GM12874 (cell line): ENCODE data around the gene DST.

ENCODE experiments used
- TF ChIP-seq, protein P1 (sequence below): IDR thresholded peaks from 2 replicates; pipeline ENCODE4 v1.5.1; 2011; ENCODE audit warnings: low read depth, mild to moderate bottlenecking, control low read depth, low read length, moderate library complexity; ENCODE audit not compliant: insufficient read depth

Gene DST

DNA sequence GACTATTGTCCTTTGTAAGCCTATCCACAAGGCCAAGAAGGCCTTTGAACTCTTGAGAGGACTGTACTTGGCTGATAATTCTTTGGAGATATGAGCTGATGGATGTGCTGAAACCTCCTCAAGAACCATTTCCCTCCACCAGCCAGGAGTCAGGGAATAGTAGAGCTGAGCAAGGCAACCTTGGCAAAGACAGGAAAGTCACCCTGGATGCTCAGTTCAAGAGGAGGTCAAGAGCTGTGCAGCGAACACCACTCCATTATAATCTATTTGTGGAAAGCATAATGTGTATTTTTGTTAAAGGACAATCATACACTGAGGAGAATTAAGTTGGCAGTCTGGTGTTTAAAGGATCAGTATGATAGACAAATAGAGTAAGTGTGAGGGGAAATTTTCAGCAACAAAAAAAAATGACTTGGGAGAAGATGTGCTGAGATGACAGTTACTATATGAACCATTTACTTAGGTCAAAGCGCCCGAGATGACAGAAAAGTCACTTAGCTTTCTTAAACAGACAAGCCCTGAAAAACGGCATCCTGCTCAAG is 218.1 kb downstream of the DST start:
- TF ChIP-seq, protein P1, sequence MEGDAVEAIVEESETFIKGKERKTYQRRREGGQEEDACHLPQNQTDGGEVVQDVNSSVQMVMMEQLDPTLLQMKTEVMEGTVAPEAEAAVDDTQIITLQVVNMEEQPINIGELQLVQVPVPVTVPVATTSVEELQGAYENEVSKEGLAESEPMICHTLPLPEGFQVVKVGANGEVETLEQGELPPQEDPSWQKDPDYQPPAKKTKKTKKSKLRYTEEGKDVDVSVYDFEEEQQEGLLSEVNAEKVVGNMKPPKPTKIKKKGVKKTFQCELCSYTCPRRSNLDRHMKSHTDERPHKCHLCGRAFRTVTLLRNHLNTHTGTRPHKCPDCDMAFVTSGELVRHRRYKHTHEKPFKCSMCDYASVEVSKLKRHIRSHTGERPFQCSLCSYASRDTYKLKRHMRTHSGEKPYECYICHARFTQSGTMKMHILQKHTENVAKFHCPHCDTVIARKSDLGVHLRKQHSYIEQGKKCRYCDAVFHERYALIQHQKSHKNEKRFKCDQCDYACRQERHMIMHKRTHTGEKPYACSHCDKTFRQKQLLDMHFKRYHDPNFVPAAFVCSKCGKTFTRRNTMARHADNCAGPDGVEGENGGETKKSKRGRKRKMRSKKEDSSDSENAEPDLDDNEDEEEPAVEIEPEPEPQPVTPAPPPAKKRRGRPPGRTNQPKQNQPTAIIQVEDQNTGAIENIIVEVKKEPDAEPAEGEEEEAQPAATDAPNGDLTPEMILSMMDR, result no peak

DNA sequence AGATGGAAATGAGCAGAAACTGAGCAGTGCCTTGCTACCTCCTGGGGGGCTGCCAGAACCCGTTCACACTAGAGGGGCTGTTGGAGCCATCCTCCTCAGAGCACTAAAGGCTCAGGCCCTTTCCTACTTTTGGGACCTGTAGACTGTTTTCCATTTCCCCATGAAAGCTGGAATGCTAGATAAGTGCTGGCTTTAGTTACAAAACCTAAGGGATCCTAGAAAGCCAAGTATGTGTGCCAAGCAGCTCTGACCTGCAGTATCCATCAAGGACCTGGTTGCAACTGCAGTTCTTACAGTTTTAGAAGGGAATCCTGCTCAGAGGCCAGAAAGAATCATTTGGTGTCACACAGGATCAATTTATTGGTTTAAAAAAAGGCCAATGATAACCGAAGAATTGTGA is 218.6 kb downstream of the DST start:
- TF ChIP-seq, protein P1, result no peak

DNA sequence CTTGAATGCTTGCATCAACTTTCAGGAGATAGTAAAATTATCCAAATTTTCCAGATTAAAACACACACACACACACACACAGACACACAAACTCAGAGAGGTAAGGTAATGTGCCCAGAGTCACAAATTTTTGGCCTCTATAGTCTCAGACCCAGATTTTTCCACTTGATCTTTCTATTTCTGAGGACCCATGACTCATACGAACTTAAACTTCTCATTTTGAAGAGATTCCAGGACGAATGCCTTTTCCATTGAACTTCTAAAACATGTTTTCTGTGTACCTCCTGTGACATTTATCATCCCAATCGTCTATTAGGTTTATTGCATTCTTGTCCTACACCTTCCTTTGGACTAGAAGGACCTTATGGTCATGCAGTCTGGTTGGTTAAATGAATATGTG is 222.4 kb downstream of the DST start:
- TF ChIP-seq, protein P1, result no peak

DNA sequence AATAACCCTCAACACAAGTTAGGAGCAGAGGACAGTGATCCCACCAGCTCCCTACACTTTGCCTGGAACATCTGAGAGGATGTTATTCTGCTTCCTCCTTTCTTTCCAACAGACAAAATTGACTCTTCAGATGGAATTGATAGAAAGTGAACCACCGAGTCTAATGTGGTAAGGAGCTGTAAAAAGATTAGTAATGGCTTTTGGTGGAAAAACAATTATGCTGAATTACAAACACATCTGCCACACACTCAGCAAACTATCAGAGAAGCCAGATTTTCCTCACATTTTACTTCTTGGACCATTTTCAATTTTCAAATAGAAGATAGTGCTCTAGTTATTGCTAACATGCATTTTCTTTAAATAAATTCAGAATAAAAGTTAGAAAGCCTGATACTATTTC is 223.5 kb downstream of the DST start:
- TF ChIP-seq, protein P1, result no peak

DNA sequence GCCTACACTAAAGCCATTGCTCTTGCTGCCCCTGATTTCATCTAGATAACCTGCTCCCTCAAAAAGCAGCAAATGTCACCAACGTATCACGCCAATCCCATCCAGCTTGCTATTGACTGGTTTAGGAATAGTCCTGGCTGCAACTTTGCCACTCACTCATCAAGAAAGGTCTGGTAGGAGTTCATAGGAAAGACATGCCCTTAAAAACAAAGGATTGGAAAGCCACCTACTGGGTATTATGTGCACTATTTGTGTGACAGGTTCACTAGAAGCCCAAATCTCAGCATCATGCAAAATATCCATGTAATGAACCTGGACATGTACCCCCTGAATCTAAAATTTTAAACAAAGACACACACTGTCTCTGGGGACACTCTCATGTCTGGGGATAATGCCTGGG is 224.9 kb downstream of the DST start:
- TF ChIP-seq, protein P1, result no peak

DNA sequence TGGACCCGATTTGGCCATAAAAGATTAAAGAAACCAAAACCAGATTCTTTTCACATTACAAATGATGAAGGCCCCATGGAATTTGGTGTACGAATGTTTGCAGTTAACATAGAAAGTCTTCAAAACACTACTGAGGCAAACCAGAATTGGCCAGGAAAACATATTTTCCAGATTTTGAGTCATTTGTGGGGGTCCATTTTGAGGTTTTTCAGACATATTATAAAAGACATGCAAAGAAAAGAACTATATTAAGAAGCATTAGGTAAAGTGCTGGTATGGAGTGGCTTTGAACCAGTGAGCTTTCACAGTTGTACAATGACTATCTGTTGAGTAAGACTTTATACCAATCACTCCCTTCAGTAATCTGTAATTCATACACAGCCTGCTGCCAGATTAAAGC is 226.4 kb downstream of the DST start:
- TF ChIP-seq, protein P1, result no peak

DNA sequence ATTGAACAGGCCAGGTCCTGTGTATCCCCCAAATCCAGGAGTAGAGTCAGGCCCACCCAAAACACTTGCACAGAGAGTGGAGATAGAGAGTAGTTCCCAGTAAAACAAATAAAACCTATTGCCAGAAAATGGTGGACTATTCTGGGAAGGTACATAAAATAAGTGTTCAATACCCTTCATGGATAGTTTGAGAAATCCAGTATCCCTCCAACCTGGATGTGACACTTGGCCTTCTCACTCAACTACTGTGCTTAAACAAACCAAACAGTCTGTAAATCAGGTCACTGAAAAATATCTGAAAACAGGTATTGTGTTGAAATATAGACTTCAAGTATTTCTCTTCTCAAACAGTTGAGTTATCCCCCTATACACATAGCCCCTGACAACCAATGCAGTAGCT is 233.7 kb downstream of the DST start:
- TF ChIP-seq, protein P1, result no peak
